ENCODE results near the gene PRSS21.

Gene PRSS21

GRCh38 chr16:2856686-2857450, 39.8 kb downstream of the PRSS21 start:
- TF ChIP-seq Cebpa-rat (IDR thresholded peaks at IDR 0.05): no peak
- no peaks in the 10 kb centered on the region for H3K36me3 ChIP-seq
- no peak overlapping the region for H3K27ac ChIP-seq
- peaks cover 0 to 8% (median 0%) of the 10 kb centered on the region in 11 experiments; a peak in 2 of 22 replicates for H4K20me1 ChIP-seq
- no peak overlapping the region for H3K4me3 ChIP-seq
- peak overlapping the region in 10 of 11 experiments; percentile 27 to 59 (median 42); a peak in 10 of 22 replicates for H3K4me2 ChIP-seq
- H3K27me3 ChIP-seq: peaks cover 40 to 60% (median 54%) of the 10 kb centered on the region in 11 experiments
- peaks cover 25 to 45% (median 40%) of the 10 kb centered on the region in 11 experiments for H3K9me3 ChIP-seq (replicated peaks in 1 of 11)
- H3K9ac ChIP-seq: no peak overlapping the region
- H3K4me1 ChIP-seq: peaks cover 7 to 31% (median 17%) of the 10 kb centered on the region in 10 experiments; a peak in 14 of 20 replicates

- Histone ChIP-seq H4K20me1 (peaks cover 0 to 8% (median 0%) of the 10 kb centered on the region in 11 experiments; a peak in 2 of 22 replicates), H3K4me1 (peaks cover 7 to 31% (median 17%) of the 10 kb centered on the region in 10 experiments; a peak in 14 of 20 replicates), H3K4me3 (peak within 1 kb of the TSS in 1 of 10 experiments; percentile 15; a peak in 3 of 20 replicates), H3K27ac (no peak within 1 kb of the TSS), H3K9me3 (replicated peaks in 1 of 11) (peaks cover 25 to 45% (median 40%) of the 10 kb centered on the region in 11 experiments), H3K9ac (0 out of 22 replicates have a peak within 1 kb of the TSS, but pooled peaks of 1 of the 11 experiments have one; percentile 5), H3K27me3 (peaks cover 40 to 63% (median 54%) of the 10 kb centered on the region in 11 experiments), H3K4me2 (peak within 1 kb of the TSS; percentile 22 to 59 (median 41); a peak in 21 of 22 replicates), H3K36me3 (no peaks in the 10 kb centered on the region)
- TF ChIP-seq Cebpa-rat (IDR thresholded peaks at IDR 0.05): no peak
Measured at GRCh38 chr16:2857451-2858244, 40.6 kb downstream of the PRSS21 start, which contains the start of gene PRSS22. TSS of gene PRSS22 (minus strand) at chr16:2858170. CDS start at chr16:2858104, 66 bp downstream.

- Histone ChIP-seq H3K4me1 (peaks cover 7 to 31% (median 17%) of the 10 kb centered on the region in 10 experiments; a peak in 14 of 20 replicates), H3K36me3 (no peaks in the 10 kb centered on the region), H3K9me3 (replicated peaks in 1 of 11) (peaks cover 25 to 39% (median 37%) of the 10 kb centered on the region in 11 experiments), H3K9ac (no peak overlapping the region), H3K27ac (no peak overlapping the region), H3K27me3 (peaks cover 40 to 63% (median 54%) of the 10 kb centered on the region in 11 experiments), H3K4me2 (peak overlapping the region; percentile 22 to 59 (median 41); a peak in 15 of 22 replicates), H3K4me3 (peak overlapping the region in 1 of 10 experiments; percentile 4; a peak in 1 of 20 replicates), H4K20me1 (peaks cover 0 to 8% (median 0%) of the 10 kb centered on the region in 11 experiments; a peak in 2 of 22 replicates)
- no peak for TF ChIP-seq Cebpa-rat (IDR thresholded peaks at IDR 0.05)
Measured at GRCh38 chr16:2858245-2859025, 41.4 kb downstream of the PRSS21 start.

GRCh38 chr16:2859686-2860265, 42.7 kb downstream of the PRSS21 start:
- peaks cover 16 to 28% (median 23%) of the 10 kb centered on the region in 11 experiments for H3K9me3 ChIP-seq (replicated peaks in 1 of 11)
- H3K27ac ChIP-seq: no peak overlapping the region
- no peaks in the 10 kb centered on the region for H3K36me3 ChIP-seq
- H4K20me1 ChIP-seq: peaks cover 0 to 8% (median 0%) of the 10 kb centered on the region in 11 experiments; a peak in 2 of 22 replicates
- H3K4me3 ChIP-seq: no peak overlapping the region
- peaks cover 7 to 31% (median 17%) of the 10 kb centered on the region in 10 experiments; a peak in 14 of 20 replicates for H3K4me1 ChIP-seq
- peaks cover 40 to 63% (median 54%) of the 10 kb centered on the region in 11 experiments for H3K27me3 ChIP-seq
- H3K4me2 ChIP-seq: peak overlapping the region in 3 of 11 experiments; percentile 20 to 58 (median 46); a peak in 5 of 22 replicates
- H3K9ac ChIP-seq: no peak overlapping the region
- TF ChIP-seq Cebpa-rat (IDR thresholded peaks at IDR 0.05): no peak

GRCh38 chr16:2860826-2861567, 44.0 kb downstream of the PRSS21 start:
- H3K4me1 ChIP-seq: peaks cover 7 to 31% (median 17%) of the 10 kb centered on the region in 10 experiments; a peak in 14 of 20 replicates
- H3K36me3 ChIP-seq: no peaks in the 10 kb centered on the region
- no peak overlapping the region for H3K9ac ChIP-seq
- peaks cover 40 to 55% (median 51%) of the 10 kb centered on the region in 11 experiments for H3K27me3 ChIP-seq
- H3K4me2 ChIP-seq: peak overlapping the region in 4 of 11 experiments; percentile 20 to 58 (median 33); a peak in 7 of 22 replicates
- H3K4me3 ChIP-seq: no peak overlapping the region
- peaks cover 0 to 8% (median 0%) of the 10 kb centered on the region in 11 experiments; a peak in 2 of 22 replicates for H4K20me1 ChIP-seq
- H3K9me3 ChIP-seq (replicated peaks in 1 of 11): peaks cover 15 to 28% (median 21%) of the 10 kb centered on the region in 11 experiments
- no peak for TF ChIP-seq Cebpa-rat (IDR thresholded peaks at IDR 0.05)
- no peak overlapping the region for H3K27ac ChIP-seq

- H3K4me1 ChIP-seq: peaks cover 7 to 32% (median 14%) of the 10 kb centered on the region in 10 experiments; a peak in 17 of 20 replicates
- no peak overlapping the region for H3K4me2 ChIP-seq
- no peaks in the 10 kb centered on the region for H4K20me1 ChIP-seq
- no peak overlapping the region for H3K4me3 ChIP-seq
- H3K27ac ChIP-seq: no peak overlapping the region
- H3K9ac ChIP-seq: no peak overlapping the region
- H3K27me3 ChIP-seq: peaks cover 0 to 10% (median 5%) of the 10 kb centered on the region in 11 experiments; a peak in 12 of 22 replicates
- no peak for TF ChIP-seq Cebpa-rat (IDR thresholded peaks at IDR 0.05)
- H3K9me3 ChIP-seq (replicated peaks in 1 of 11): peaks cover 4 to 15% (median 9%) of the 10 kb centered on the region in 11 experiments
- no peaks in the 10 kb centered on the region for H3K36me3 ChIP-seq
Measured at GRCh38 chr16:2865651-2866050, 48.6 kb downstream of the PRSS21 start.

GRCh38 chr16:2866431-2866830, 49.4 kb downstream of the PRSS21 start:
- Histone ChIP-seq H3K36me3 (no peaks in the 10 kb centered on the region), H3K4me2 (no peak overlapping the region), H3K4me3 (no peak overlapping the region), H3K27me3 (peaks cover 0 to 3% (median 0%) of the 10 kb centered on the region in 11 experiments; a peak in 2 of 22 replicates), H3K4me1 (peaks cover 7 to 29% (median 14%) of the 10 kb centered on the region in 10 experiments; a peak in 17 of 20 replicates), H3K9ac (no peak overlapping the region), H4K20me1 (no peaks in the 10 kb centered on the region), H3K9me3 (replicated peaks in 1 of 11) (peaks cover 0 to 7% (median under 1%) of the 10 kb centered on the region in 11 experiments; a peak in 13 of 22 replicates), H3K27ac (no peak overlapping the region)
- no peak for TF ChIP-seq Cebpa-rat (IDR thresholded peaks at IDR 0.05)
